OCI-LY7 (cell line): Measurements from ENCODE around the gene TPCN2. TPM values are rescaled to one million over a fixed set of nuclear protein-coding genes. Genes with fewer than 3 reads are reported as not detected.

Source experiments
- BruUV-seq: library from RNA; stranded (reverse); fragments of 400-500 nt; replicated peaks from 2 replicates; lab custom pipeline; 2021; lab: Mats Ljungman, UMichigan
- CTCF ChIA-PET: fragments of 300-600 bp; sonication (Branson Sonifier 250); formaldehyde crosslinking; loops from one replicate; lab custom pipeline; 2022; ENCODE audit warnings: antibody characterized with exemption; ENCODE audit not compliant: unreplicated experiment; lab: Charles Lee
- POLR2A ChIA-PET: fragments of 300-600 bp; sonication (Branson Sonifier 250); formaldehyde crosslinking; loops from one replicate; lab custom pipeline; 2022; ENCODE audit warnings: antibody characterized with exemption; lab: Charles Lee
- DNase-seq: peaks from one replicate; pipeline ENCODE4 v3.0.0-alpha.2; 2015; ENCODE audit warnings: low spot score
- H2AFZ ChIP-seq: fragments of 200-600 bp; sonication (generic), shearing (Covaris generic); 2 replicates; pipeline ENCODE4 v1.6.1; 2014; ENCODE audit warnings: mild to moderate bottlenecking, antibody characterized with exemption, low read length, moderate library complexity
- H3K27ac ChIP-seq: fragments of 200-600 bp; sonication (generic); 2 replicates; pipeline ENCODE4 v1.5.1; 2014; ENCODE audit warnings: mixed run types, low read depth, mild to moderate bottlenecking, moderate library complexity, low read length, inconsistent platforms; ENCODE audit not compliant: poor library complexity, severe bottlenecking
- H3K36me3 ChIP-seq: fragments of 200-600 bp; sonication (generic); 2 replicates; pipeline ENCODE4 v1.6.1; 2014; ENCODE audit warnings: mild to moderate bottlenecking, antibody characterized with exemption, low read length, moderate library complexity, mixed read lengths; ENCODE audit not compliant: insufficient read depth
- H3K4me1 ChIP-seq: fragments of 200-600 bp; sonication (generic); 2 replicates; pipeline ENCODE4 v1.5.1; 2014; ENCODE audit warnings: mild to moderate bottlenecking, low read length; ENCODE audit not compliant: insufficient read depth, poor library complexity, severe bottlenecking
- H3K4me2 ChIP-seq: fragments of 200-600 bp; sonication (generic); 2 replicates; pipeline ENCODE4 v1.6.1; 2014; ENCODE audit warnings: mild to moderate bottlenecking, low read length
- H3K4me3 ChIP-seq: fragments of 200-600 bp; sonication (generic); 2 replicates; pipeline ENCODE4 v1.5.1; 2014; ENCODE audit warnings: mild to moderate bottlenecking, low read depth, low read length; ENCODE audit not compliant: poor library complexity, severe bottlenecking
- H3K79me2 ChIP-seq: fragments of 200-600 bp; sonication (generic); 2 replicates; pipeline ENCODE4 v1.6.1; 2016; ENCODE audit warnings: low read depth, mild to moderate bottlenecking, low read length, moderate library complexity, mixed read lengths; ENCODE audit not compliant: insufficient read depth
- H3K9me2 ChIP-seq: fragments of 200-600 bp; sonication (generic); 2 replicates; pipeline ENCODE4 v1.6.1; 2016; ENCODE audit warnings: mild to moderate bottlenecking, low read length, mixed read lengths; ENCODE audit not compliant: insufficient read depth
- H3K9me3 ChIP-seq: fragments of 200-600 bp; sonication (generic); 2 replicates; pipeline ENCODE4 v1.6.1; 2014; ENCODE audit warnings: mild to moderate bottlenecking, mixed run types, low read length, mixed read lengths
- H4K20me1 ChIP-seq: fragments of 200-600 bp; sonication (generic); 2 replicates; pipeline ENCODE4 v1.6.1; 2014; ENCODE audit warnings: mild to moderate bottlenecking, antibody characterized with exemption, low read length, moderate library complexity, mixed read lengths; ENCODE audit not compliant: insufficient read depth
- EZH2phosphoT487 ChIP-seq: fragments of 200-600 bp; sonication (generic); IDR thresholded peaks from 2 replicates; pipeline ENCODE4 v1.6.1; 2018; ENCODE audit warnings: low read depth, borderline replicate concordance, mild to moderate bottlenecking, mixed run types, antibody characterized with exemption, low read length, moderate library complexity, mixed read lengths
- intact Hi-C: fragments of 100-400 bp; cut with micrococcal nuclease; formaldehyde crosslinking; loops from one replicate; pipeline ENCODE4 v1.10.0; 2022; ENCODE audit not compliant: unreplicated experiment
- total RNA-seq, 2 experiments: library from RNA; depleted of rRNA in 1 of 2; stranded (reverse); fragments of >200 nt in 1 of 2; shearing (Covaris generic) in 1 of 2; gene quantifications; 2 replicates each; pipeline ENCODE4 v1.2.3, GENCODE V29; 2014 to 2022
- TF ChIP-seq, protein P1 (sequence below): fragments of 200-600 bp; sonication (generic); conservative IDR thresholded peaks from 2 replicates; pipeline ENCODE4 v1.5.1; 2014; ENCODE audit warnings: mild to moderate bottlenecking, antibody characterized with exemption, low read length, moderate library complexity, mixed read lengths

Gene TPCN2
- total RNA-seq, 2 experiments from 2014 or later, result 21.5 to 65.2 TPM

DNA sequence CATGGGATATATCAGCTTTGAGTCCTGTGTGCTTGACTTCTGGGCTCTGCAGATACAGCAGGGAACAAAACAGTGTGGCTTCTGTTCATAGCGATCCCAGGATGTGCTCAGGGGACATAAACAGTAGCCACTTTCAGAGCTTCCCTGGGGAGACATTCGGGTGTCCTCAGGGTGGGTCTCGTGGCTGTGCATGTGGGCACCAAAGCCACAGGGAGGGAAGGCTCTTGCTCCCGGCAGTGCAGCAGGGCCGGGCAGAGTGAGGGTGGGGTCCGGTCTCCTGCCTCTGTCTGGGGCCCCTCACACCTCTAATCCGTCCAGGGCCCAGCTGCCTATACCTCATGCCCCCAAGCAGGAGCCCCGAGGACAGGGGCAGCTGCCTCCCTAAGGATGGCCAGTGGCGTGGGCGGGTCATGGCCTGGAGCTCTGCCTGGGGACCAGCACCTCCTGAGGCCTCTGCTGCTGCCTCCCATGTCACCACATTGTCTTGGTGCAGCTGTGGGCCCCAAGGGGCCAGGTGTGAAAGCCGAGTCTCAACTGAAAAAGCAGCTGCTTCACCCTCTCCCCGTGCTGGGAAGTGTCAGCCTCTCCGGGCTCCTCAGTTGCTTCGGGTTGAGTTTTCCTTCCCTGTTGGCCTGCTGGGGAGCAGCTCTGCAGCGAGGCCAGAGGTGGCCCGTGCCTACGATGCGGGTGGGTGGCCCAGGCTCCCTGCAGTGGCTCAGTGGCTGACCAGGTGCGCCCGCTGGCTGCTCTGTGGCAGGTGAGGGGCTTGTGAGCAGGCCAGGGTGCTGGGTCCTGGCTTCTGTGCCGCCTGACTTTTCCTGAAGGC is 3.8 kb downstream of the TPCN2 start:
- POLR2A ChIA-PET, result interaction anchor here (1.9 kb wide), 1 partner anchor 9 kb away, joined by 6 read pairs; no protein-coding TSS in a partner anchor
- no peaks in the 10 kb centered on the region for H3K9me2 ChIP-seq

DNA sequence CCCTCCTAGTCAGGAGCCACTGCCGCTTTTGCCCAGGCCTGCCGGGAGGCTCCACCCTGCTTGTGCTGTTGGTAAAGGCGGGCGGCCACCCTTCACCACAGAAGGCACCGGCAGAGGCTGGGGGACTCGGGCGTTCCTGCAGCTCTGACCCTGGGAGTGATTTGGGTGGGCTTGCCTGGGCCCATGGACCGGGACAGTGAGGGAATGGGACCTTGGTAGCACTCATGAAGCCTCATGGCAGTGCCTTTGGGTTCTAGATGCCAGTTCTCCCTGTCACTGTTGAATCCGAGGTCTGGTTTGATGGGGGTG is 4.4 kb downstream of the TPCN2 start:
- Histone ChIP-seq H3K9me3 (no peaks in the 10 kb centered on the region), H3K36me3 (peaks cover 33% of the 10 kb centered on the region), H3K4me1 (peaks cover 84% of the 10 kb centered on the region), H3K27ac (peak overlapping the region; percentile 96), H4K20me1 (no peaks in the 10 kb centered on the region), H3K4me2 (peak overlapping the region; percentile 88), H3K9me2 (no peaks in the 10 kb centered on the region), H2AFZ (no peak overlapping the region), H3K79me2 (peaks cover 67% of the 10 kb centered on the region), H3K4me3 (peak overlapping the region; percentile 92)
- POLR2A ChIA-PET, result interaction anchor here (1.9 kb wide), 1 partner anchor 10 kb away, joined by 6 read pairs; no protein-coding TSS in a partner anchor
- no TSS peak for BruUV-seq
- intact Hi-C loops, result no loop called here
- CTCF ChIA-PET, result no interaction called here
- no peak for DNase-seq
- TF ChIP-seq EZH2phosphoT487, result no peak
- TF ChIP-seq, protein P1, sequence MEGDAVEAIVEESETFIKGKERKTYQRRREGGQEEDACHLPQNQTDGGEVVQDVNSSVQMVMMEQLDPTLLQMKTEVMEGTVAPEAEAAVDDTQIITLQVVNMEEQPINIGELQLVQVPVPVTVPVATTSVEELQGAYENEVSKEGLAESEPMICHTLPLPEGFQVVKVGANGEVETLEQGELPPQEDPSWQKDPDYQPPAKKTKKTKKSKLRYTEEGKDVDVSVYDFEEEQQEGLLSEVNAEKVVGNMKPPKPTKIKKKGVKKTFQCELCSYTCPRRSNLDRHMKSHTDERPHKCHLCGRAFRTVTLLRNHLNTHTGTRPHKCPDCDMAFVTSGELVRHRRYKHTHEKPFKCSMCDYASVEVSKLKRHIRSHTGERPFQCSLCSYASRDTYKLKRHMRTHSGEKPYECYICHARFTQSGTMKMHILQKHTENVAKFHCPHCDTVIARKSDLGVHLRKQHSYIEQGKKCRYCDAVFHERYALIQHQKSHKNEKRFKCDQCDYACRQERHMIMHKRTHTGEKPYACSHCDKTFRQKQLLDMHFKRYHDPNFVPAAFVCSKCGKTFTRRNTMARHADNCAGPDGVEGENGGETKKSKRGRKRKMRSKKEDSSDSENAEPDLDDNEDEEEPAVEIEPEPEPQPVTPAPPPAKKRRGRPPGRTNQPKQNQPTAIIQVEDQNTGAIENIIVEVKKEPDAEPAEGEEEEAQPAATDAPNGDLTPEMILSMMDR, result no peak

More for the DNA sequence above, 3.8 kb downstream of the TPCN2 start:
- Histone ChIP-seq H3K36me3 (peaks cover 27% of the 10 kb centered on the region), H3K27ac (peak overlapping the region; percentile 96), H3K79me2 (peaks cover 67% of the 10 kb centered on the region), H3K4me1 (peaks cover 90% of the 10 kb centered on the region), H3K4me2 (peak overlapping the region; percentile 88), H2AFZ (no peak overlapping the region), H3K9me3 (no peaks in the 10 kb centered on the region), H4K20me1 (no peaks in the 10 kb centered on the region), H3K4me3 (peak overlapping the region; percentile 92)
- no TSS peak for BruUV-seq
- intact Hi-C loops, result no loop called here
- TF ChIP-seq, protein P1, result no peak
- TF ChIP-seq EZH2phosphoT487, result no peak
- CTCF ChIA-PET, result no interaction called here
- DNase-seq, result peak; percentile 87
